ENCODE measurements around the gene MYL5.

- TF ChIP-seq CTCF (IDR thresholded peaks at IDR 0.05; ENCODE audit: borderline replicate concordance, extremely low read depth, low read length, poor library complexity, severe bottlenecking) (no peak), EZH2 (IDR thresholded peaks at IDR 0.05; ENCODE audit: borderline replicate concordance, low read depth, low read length, severe bottlenecking) (no peak)
Observed at GRCh38 chr4:686413-687040, 12.2 kb downstream of the MYL5 start.
